Stromal cell of bone marrow (primary cell): ENCODE data around the gene ERBB4.

Experiments used
- DNase-seq: peaks from one replicate; pipeline ENCODE4 v3.0.0-alpha.2; 2012; ENCODE audit warnings: low read depth

ERBB4 gene

DNA sequence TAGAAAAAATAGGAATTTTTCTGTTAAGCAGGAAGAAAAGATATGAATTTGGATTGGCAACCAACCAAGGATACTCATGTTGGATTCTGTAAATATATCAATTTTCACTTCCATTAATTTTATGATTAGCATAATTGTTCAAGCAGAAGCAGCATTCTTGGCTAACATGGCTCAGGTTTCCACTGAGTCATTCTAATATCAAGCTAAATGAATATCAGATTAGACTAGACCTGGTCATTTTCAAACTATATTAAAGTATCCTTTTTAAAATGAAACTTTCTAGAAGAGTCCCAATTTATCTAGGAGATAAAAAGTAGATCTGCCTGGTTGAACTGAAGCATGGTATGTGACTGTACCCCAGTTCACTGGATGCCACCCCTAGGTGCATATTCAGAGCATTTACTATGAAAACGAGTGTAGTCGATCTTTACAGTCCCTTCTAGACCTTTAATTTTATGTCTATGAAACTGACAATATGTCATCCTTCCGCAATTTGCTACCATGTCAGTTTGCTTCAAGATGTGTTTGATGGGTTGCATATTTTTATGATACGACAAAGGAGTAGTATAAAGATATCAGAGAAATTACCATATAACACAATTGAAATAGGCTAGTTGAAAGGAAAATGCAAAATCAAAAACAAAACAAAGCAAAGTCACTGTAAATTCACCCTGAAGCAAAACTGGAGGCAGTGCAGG lies 704.9 kb downstream of the ERBB4 start:
- no peak for DNase-seq

DNA sequence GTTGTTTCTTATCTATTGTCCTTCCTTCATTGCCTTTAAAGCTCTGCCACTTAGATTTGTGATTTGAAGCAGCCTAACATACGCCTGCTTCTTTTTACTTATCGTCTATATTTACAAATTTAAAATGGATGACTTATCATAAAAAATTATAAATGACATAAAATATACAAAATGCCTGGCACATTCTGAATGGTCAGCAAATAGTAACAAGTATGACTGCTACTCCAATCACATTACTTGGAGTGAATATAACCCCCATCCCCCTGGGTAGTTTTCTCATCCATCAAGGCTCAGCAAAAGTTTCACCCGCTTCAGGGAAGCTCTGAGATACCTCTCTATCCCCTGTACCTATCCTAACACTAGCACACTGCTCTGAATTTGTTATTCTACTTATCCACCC lies 708.9 kb downstream of the ERBB4 start:
- no peak for DNase-seq

GRCh38 chr2:211823886-211824479 lies 714.6 kb downstream of the ERBB4 start:
- DNase-seq, result no peak

GRCh38 chr2:211822686-211823335 lies 715.8 kb downstream of the ERBB4 start:
- no peak for DNase-seq

DNA sequence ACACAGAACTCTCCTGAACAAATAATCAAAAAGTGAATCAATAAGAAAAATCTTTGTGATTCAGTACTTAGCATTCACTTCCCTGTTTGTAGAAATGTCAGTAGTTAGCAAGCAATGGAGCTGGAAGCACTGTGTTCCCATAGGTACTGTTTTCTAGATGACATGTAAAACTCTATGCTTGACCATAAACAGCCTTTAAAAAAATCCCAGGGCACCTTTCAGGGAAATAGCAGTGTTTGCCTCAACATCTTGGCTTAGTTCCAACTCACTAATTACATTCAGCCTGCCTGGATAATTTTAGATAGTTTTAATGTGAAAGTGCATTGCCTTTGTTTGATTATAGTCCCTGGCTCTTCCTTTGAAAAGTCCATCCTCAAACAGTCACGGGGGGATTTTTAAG lies 721.8 kb downstream of the ERBB4 start:
- DNase-seq, result no peak

DNA sequence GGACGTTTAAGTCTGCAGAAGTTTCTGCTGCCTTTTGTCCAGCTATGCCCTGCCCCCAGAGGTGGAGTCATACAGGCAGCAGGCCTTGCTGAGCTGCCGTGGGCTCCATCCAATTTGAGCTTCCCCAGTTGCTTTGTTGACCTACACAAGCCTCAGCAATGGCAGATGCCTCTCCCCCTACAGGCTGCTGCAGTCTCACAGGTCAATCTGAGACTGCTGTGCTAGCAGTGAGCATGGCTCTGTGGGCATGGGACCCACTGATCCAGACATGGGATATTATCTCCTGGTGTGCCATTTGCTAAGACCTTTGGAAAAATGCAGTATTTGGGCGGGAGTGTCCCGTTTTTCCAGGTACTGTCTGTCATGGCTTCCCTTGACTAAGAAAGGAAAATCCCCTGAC lies 726.0 kb downstream of the ERBB4 start:
- no peak for DNase-seq

GRCh38 chr2:211802666-211803065 lies 735.9 kb downstream of the ERBB4 start:
- no peak for DNase-seq

- DNase-seq, result no peak
These were observed 738.6 kb downstream of the ERBB4 start for GRCh38 chr2:211800001-211800400.

- no peak for DNase-seq
These were observed 739.7 kb downstream of the ERBB4 start for GRCh38 chr2:211798868-211799267.

GRCh38 chr2:211793690-211794089 lies 744.9 kb downstream of the ERBB4 start:
- DNase-seq, result no peak

GRCh38 chr2:211789982-211790381 lies 748.6 kb downstream of the ERBB4 start:
- no peak for DNase-seq

GRCh38 chr2:211766689-211767088 lies 771.9 kb downstream of the ERBB4 start:
- DNase-seq, result no peak

DNA sequence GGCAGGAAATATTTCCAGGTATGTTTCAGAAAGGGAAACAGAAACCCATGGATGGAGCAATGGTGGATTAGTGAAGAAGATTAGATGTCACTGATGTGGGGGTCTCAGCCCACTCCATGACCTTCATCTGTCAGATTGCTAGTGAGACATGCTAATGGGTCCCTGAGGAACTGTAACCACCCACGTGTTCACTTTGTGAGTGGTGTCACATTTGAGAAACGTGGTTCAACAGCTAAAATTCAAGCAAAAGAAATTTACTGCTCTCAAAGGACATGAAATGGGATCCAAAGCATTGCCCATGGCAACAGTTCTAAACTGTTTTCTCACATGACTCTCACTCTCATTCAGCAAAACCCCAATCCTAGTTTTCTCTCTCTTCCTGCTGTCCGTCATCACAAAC lies 776.1 kb downstream of the ERBB4 start:
- no peak for DNase-seq

GRCh38 chr2:211760103-211760502 lies 778.5 kb downstream of the ERBB4 start:
- DNase-seq, result no peak

- DNase-seq, result peak; percentile 24
These were observed 782.3 kb downstream of the ERBB4 start for GRCh38 chr2:211756266-211756665.

GRCh38 chr2:211755187-211755586 lies 783.4 kb downstream of the ERBB4 start:
- DNase-seq, result no peak

GRCh38 chr2:211751848-211752247 lies 786.8 kb downstream of the ERBB4 start:
- no peak for DNase-seq

- DNase-seq, result no peak
These were observed 790.3 kb downstream of the ERBB4 start for GRCh38 chr2:211748339-211748738.

GRCh38 chr2:211745295-211746097 lies 793.1 kb downstream of the ERBB4 start:
- peak; percentile 49 for DNase-seq

GRCh38 chr2:211744379-211744778 lies 794.2 kb downstream of the ERBB4 start:
- DNase-seq, result no peak

- no peak for DNase-seq
These were observed 796.6 kb downstream of the ERBB4 start for GRCh38 chr2:211741966-211742365.

- DNase-seq, result no peak
These were observed 801.3 kb downstream of the ERBB4 start for GRCh38 chr2:211737282-211737681.

DNA sequence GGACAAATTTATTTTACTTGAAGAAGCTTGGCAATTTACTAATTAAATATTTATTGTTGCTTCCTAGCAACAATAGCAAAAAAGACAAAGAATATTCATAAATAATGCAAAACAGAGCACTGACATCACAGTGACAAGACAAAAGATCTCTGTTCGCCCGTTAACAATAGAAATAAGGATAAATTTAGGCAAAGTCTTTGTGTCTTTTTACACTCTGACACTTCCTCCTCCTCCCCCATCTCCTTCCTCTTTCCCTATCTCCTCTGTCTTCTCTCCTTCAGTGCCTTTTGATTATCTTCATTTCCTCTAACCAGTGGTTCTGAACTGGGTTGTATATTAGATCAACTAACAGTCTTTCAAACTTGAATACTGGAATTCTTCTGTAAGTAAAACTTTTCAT lies 808.4 kb downstream of the ERBB4 start:
- no peak for DNase-seq
